GM13977 (cell line): ENCODE measurements around the gene PRF1.
"Not testable (repeated sequence)": the region's sequence is repeated elsewhere in the genome, so short reads cannot be mapped to it uniquely, and the experiment has no call there.

Source experiments
- DNase-seq: peaks from one replicate; pipeline ENCODE4 v3.0.0; 2012; ENCODE audit warnings: low spot score
- in situ Hi-C: fragments of 300-500 bp; cut with MboI; formaldehyde crosslinking; loops from one replicate; pipeline ENCODE4 v1.12.0; 2022; ENCODE audit warnings: low sequenced_read_pairs, low pct_unique_long_range_greater_than_20kb, mixed read lengths, inconsistent platforms; ENCODE audit not compliant: unreplicated experiment
- TF ChIP-seq, protein P1 (sequence below): IDR thresholded peaks from 2 replicates; pipeline ENCODE4 v1.5.1; 2012; ENCODE audit warnings: mild to moderate bottlenecking, control low read depth; ENCODE audit not compliant: insufficient read depth; ENCODE audit errors: extremely low read depth, missing control alignments

PRF1 gene

GRCh38 chr10:70647086-70647485, 44.5 kb upstream of the PRF1 start:
- in situ Hi-C loops = no loop called here
- TF ChIP-seq, protein P1, sequence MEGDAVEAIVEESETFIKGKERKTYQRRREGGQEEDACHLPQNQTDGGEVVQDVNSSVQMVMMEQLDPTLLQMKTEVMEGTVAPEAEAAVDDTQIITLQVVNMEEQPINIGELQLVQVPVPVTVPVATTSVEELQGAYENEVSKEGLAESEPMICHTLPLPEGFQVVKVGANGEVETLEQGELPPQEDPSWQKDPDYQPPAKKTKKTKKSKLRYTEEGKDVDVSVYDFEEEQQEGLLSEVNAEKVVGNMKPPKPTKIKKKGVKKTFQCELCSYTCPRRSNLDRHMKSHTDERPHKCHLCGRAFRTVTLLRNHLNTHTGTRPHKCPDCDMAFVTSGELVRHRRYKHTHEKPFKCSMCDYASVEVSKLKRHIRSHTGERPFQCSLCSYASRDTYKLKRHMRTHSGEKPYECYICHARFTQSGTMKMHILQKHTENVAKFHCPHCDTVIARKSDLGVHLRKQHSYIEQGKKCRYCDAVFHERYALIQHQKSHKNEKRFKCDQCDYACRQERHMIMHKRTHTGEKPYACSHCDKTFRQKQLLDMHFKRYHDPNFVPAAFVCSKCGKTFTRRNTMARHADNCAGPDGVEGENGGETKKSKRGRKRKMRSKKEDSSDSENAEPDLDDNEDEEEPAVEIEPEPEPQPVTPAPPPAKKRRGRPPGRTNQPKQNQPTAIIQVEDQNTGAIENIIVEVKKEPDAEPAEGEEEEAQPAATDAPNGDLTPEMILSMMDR = no peak
- no peak for DNase-seq

GRCh38 chr10:70644959-70645358, 42.4 kb upstream of the PRF1 start:
- DNase-seq, in situ Hi-C loops: not testable (repeated sequence)

DNA sequence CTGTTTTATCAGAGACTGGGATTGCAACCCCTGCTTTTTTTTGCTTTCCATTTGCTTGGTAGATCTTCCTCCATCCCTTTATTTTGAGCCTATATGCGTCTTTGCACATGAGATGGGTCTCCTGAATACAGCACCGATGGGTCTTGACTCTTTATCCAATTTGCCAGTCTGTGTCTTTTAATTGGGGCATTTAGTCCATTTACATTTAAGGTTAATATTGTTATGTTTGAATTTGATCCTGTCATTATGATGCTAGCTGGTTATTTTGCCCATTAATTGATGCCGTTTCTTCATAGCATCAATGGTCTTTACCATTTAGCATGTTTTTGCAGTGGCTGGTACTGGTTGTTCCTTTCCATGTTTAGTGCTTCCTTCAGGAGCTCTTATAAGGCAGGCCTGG, 40.7 kb upstream of the PRF1 start:
- not testable (repeated sequence) for DNase-seq

DNA sequence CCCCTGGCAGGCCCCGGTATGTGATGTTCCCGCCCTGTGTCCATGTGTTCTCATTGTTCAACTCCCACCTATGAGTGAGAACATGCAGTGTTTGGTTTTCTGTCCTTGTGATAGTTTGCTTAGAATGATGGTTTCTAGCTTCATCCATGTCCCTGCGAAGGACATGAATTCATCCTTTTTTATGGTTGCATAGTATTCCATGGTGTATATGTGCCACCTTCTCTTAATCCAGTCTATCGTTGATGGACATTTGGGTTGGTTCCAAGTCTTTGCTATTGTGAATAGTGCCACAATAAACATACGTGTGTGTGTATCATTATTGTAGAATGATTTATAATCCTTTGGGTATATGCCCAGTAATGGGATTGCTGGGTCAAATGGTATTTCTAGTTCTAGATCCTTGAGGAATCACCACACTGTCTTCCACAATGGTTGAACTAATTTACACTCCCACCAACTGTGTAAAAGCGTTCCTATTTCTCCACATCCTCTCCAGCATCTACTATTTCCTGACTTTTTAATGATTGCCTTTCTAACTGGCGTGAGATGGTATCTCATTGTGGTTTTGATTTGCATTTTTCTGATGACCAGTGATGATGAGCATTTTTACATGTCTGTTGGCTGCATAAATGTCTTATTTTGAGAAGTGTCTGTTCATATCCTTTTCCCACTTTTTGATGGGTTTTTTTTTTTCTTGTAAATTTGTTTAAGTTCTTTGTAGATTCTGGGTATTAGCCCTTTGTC, 37.3 kb upstream of the PRF1 start:
- DNase-seq, in situ Hi-C loops: not testable (repeated sequence)

More for the DNA sequence above, 40.7 kb upstream of the PRF1 start:
- in situ Hi-C loops = not testable (repeated sequence)

DNA sequence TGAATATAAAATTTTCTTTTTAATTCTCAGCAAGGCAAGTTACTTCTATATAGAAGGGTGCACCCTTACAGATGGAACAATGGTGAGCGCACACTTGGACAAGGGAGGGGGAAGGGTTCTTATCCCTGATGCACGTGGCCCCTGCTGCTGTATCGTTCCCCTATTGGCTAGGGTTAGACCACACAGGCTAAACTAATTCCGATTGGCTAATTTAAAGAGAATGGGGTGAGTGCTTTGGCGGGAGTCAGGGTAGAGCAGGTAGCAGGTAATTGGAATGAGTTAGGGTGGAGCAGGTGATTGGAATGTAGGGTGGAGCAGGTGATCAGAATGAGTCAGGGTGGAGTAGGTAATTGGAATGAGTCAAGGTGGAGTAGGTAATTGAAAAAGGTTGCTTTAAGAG, 32.0 kb upstream of the PRF1 start:
- in situ Hi-C loops, DNase-seq: not testable (repeated sequence)

DNA sequence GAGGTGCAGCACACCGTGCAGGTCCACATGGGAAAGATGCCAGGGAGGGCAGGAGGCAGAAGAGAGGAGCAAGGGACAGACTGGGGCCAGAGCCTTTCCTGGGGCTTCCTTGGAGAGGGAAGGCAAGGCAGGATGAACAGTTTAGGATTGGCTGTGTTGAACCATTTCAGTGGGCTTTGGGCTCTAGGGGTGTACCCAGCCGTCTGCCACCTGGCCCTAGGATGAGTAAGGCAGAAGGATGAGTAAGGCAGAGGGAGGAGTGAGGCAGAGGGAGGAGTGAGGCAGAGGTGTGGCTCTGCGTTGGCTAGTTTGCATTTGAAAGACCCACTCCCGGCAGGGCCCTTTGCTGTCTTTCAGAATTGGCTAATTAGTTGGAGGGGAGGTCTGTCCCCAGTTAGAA, 31.5 kb upstream of the PRF1 start:
- in situ Hi-C loops = no loop called here
- no peak for DNase-seq
- TF ChIP-seq, protein P1 = no peak

DNA sequence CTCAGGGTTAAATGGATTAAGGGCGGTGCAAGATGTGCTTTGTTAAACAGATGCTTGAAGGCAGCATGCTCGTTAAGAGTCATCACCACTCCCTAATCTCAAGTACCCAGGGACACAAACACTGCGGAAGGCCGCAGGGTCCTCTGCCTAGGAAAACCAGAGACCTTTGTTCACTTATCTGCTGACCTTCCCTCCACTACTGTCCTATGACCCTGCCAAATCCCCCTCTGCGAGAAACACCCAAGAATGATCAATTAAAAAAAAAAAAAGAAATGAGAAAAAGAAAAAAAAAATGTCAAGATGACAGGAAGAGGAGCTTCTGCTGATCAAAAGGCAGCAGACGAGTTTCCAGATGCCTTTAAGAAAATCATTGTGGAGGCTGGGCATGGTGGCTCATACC, 29.2 kb upstream of the PRF1 start:
- in situ Hi-C loops, DNase-seq: not testable (repeated sequence)

DNA sequence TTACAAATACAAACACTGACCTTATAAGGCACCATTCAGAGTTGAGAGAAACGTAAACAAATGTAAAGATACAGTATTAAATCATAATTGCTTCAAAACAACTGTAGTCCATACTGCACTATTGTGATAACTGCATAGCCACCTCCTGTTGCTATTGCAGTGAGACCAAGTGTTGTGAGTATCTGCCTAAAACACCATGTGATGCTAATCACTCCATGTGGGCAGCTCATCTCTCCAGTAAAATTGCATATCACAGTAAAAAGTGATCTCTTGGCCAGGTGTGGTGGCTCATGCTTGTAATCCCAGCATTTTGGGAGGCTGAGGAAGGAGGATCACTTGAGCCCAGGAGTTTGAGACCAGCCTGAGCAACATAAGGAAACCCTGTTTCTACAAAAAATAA, 26.8 kb upstream of the PRF1 start:
- in situ Hi-C loops = no loop called here
- TF ChIP-seq, protein P1 = no peak
- no peak for DNase-seq

DNA sequence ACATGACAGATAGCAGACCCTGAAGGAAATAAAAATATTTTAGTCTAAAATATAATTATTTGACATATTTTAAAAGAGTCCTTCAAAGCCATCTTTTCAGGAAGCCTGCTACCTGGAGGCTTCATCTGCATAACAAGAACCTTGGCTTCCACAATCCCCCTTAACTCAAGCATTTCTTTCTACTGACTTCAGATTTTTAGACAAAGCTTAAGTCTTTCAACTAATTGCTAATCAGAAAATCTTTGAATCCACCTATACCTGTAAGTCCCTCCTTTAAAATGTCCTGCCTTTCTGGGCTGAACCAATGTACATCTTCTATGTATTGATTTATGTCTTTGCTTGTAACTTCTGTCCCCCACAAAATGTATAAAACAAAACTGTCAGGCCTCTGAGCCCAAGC, 23.5 kb upstream of the PRF1 start:
- in situ Hi-C loops = no loop called here
- no peak for DNase-seq
- TF ChIP-seq, protein P1 = no peak
